ENCODE data around the gene KCNMB2. TPM values are rescaled to one million over a fixed set of nuclear protein-coding genes. Genes with fewer than 3 reads are reported as not detected.

The KCNMB2 gene
- total and polyA plus RNA-seq, 4 donors = 7.8 to 22.9 (median 15.9) TPM

GRCh38 chr3:178673529-178673928 is 137.3 kb downstream of the KCNMB2 start:
- WGBS (ENCODE audit: insufficient coverage) = no CpG with 5 or more reads among the region's 1 CpG
- H3K9me3 ChIP-seq (ENCODE audit: control insufficient read depth, insufficient read depth, low read length) = no peaks in the 10 kb centered on the region
- H3K27me3 ChIP-seq (ENCODE audit: control insufficient read depth, insufficient read depth, low read length) = no peaks in the 10 kb centered on the region
- no peak overlapping the region for H3K4me3 ChIP-seq (ENCODE audit: low read depth, low read length)
- peaks cover 5% of the 10 kb centered on the region for H3K4me1 ChIP-seq (ENCODE audit: control insufficient read depth, insufficient read depth, low read length)
- H3K36me3 ChIP-seq (ENCODE audit: control insufficient read depth, insufficient read depth, low read length) = no peaks in the 10 kb centered on the region
- no peak for DNase-seq (ENCODE audit: low read depth in 4 of 6, low spot score in 6 of 6)
- no peak overlapping the region for H3K27ac ChIP-seq (ENCODE audit: low read depth, low read length)

GRCh38 chr3:178676077-178676476 is 139.8 kb downstream of the KCNMB2 start:
- Histone ChIP-seq H3K36me3 (ENCODE audit: control insufficient read depth, insufficient read depth, low read length) (no peaks in the 10 kb centered on the region), H3K4me1 (ENCODE audit: control insufficient read depth, insufficient read depth, low read length) (peaks cover 5% of the 10 kb centered on the region), H3K27ac (ENCODE audit: low read depth, low read length) (no peak overlapping the region), H3K27me3 (ENCODE audit: control insufficient read depth, insufficient read depth, low read length) (no peaks in the 10 kb centered on the region), H3K4me3 (ENCODE audit: low read depth, low read length) (no peak overlapping the region), H3K9me3 (ENCODE audit: control insufficient read depth, insufficient read depth, low read length) (no peaks in the 10 kb centered on the region)
- WGBS (ENCODE audit: insufficient coverage) = 96% methylated on average over 2 of the region's 4 CpGs
- no peak for DNase-seq (ENCODE audit: low read depth in 4 of 6, low spot score in 6 of 6)

- Histone ChIP-seq H3K4me1 (ENCODE audit: control insufficient read depth, insufficient read depth, low read length) (no peaks in the 10 kb centered on the region), H3K27me3 (ENCODE audit: control insufficient read depth, insufficient read depth, low read length) (no peaks in the 10 kb centered on the region), H3K27ac (ENCODE audit: low read depth, low read length) (no peak overlapping the region), H3K4me3 (ENCODE audit: low read depth, low read length) (no peak overlapping the region), H3K9me3 (ENCODE audit: control insufficient read depth, insufficient read depth, low read length) (no peaks in the 10 kb centered on the region), H3K36me3 (ENCODE audit: control insufficient read depth, insufficient read depth, low read length) (no peaks in the 10 kb centered on the region)
- no peak for DNase-seq (ENCODE audit: low read depth in 4 of 6, low spot score in 6 of 6)
- 86% methylated on average over 5 of the region's 9 CpGs for WGBS (ENCODE audit: insufficient coverage)
Measured at GRCh38 chr3:178676942-178677790, 140.9 kb downstream of the KCNMB2 start.

- no peak overlapping the region for H3K27ac ChIP-seq (ENCODE audit: low read depth, low read length)
- 80% methylated on average over 1 of the region's 2 CpGs for WGBS (ENCODE audit: insufficient coverage)
- no peak overlapping the region for H3K4me3 ChIP-seq (ENCODE audit: low read depth, low read length)
- no peak for DNase-seq (ENCODE audit: low read depth in 4 of 6, low spot score in 6 of 6)
- no peaks in the 10 kb centered on the region for H3K9me3 ChIP-seq (ENCODE audit: control insufficient read depth, insufficient read depth, low read length)
- H3K4me1 ChIP-seq (ENCODE audit: control insufficient read depth, insufficient read depth, low read length) = no peaks in the 10 kb centered on the region
- no peaks in the 10 kb centered on the region for H3K36me3 ChIP-seq (ENCODE audit: control insufficient read depth, insufficient read depth, low read length)
- no peaks in the 10 kb centered on the region for H3K27me3 ChIP-seq (ENCODE audit: control insufficient read depth, insufficient read depth, low read length)
Measured at GRCh38 chr3:178677961-178678360, 141.7 kb downstream of the KCNMB2 start.

GRCh38 chr3:178680037-178680436 is 143.8 kb downstream of the KCNMB2 start:
- H3K4me3 ChIP-seq (ENCODE audit: low read depth, low read length) = no peak overlapping the region
- no peaks in the 10 kb centered on the region for H3K9me3 ChIP-seq (ENCODE audit: control insufficient read depth, insufficient read depth, low read length)
- no peaks in the 10 kb centered on the region for H3K27me3 ChIP-seq (ENCODE audit: control insufficient read depth, insufficient read depth, low read length)
- H3K36me3 ChIP-seq (ENCODE audit: control insufficient read depth, insufficient read depth, low read length) = no peaks in the 10 kb centered on the region
- 44% methylated on average over 2 of the region's 3 CpGs for WGBS (ENCODE audit: insufficient coverage)
- no peak overlapping the region for H3K27ac ChIP-seq (ENCODE audit: low read depth, low read length)
- no peaks in the 10 kb centered on the region for H3K4me1 ChIP-seq (ENCODE audit: control insufficient read depth, insufficient read depth, low read length)
- no peak for DNase-seq (ENCODE audit: low read depth in 4 of 6, low spot score in 6 of 6)

GRCh38 chr3:178680489-178680888 is 144.3 kb downstream of the KCNMB2 start:
- H3K9me3 ChIP-seq (ENCODE audit: control insufficient read depth, insufficient read depth, low read length) = no peaks in the 10 kb centered on the region
- H3K4me3 ChIP-seq (ENCODE audit: low read depth, low read length) = no peak overlapping the region
- no peaks in the 10 kb centered on the region for H3K4me1 ChIP-seq (ENCODE audit: control insufficient read depth, insufficient read depth, low read length)
- no peak for DNase-seq (ENCODE audit: low read depth in 4 of 6, low spot score in 6 of 6)
- no peaks in the 10 kb centered on the region for H3K36me3 ChIP-seq (ENCODE audit: control insufficient read depth, insufficient read depth, low read length)
- no peaks in the 10 kb centered on the region for H3K27me3 ChIP-seq (ENCODE audit: control insufficient read depth, insufficient read depth, low read length)
- H3K27ac ChIP-seq (ENCODE audit: low read depth, low read length) = no peak overlapping the region
- WGBS (ENCODE audit: insufficient coverage) = 67% methylated on average over 1 of the region's 2 CpGs

- Histone ChIP-seq H3K4me1 (ENCODE audit: control insufficient read depth, insufficient read depth, low read length) (no peaks in the 10 kb centered on the region), H3K36me3 (ENCODE audit: control insufficient read depth, insufficient read depth, low read length) (no peaks in the 10 kb centered on the region), H3K27me3 (ENCODE audit: control insufficient read depth, insufficient read depth, low read length) (no peaks in the 10 kb centered on the region), H3K4me3 (ENCODE audit: low read depth, low read length) (no peak overlapping the region), H3K9me3 (ENCODE audit: control insufficient read depth, insufficient read depth, low read length) (no peaks in the 10 kb centered on the region), H3K27ac (ENCODE audit: low read depth, low read length) (no peak overlapping the region)
- no peak for DNase-seq (ENCODE audit: low read depth in 4 of 6, low spot score in 6 of 6)
- 60% methylated on average over 1 of the region's 1 CpG for WGBS (ENCODE audit: insufficient coverage)
Measured at GRCh38 chr3:178684881-178685590, 148.8 kb downstream of the KCNMB2 start.

- Histone ChIP-seq H3K27me3 (ENCODE audit: control insufficient read depth, insufficient read depth, low read length) (no peaks in the 10 kb centered on the region), H3K4me3 (ENCODE audit: low read depth, low read length) (no peak overlapping the region), H3K27ac (ENCODE audit: low read depth, low read length) (no peak overlapping the region), H3K9me3 (ENCODE audit: control insufficient read depth, insufficient read depth, low read length) (no peaks in the 10 kb centered on the region), H3K36me3 (ENCODE audit: control insufficient read depth, insufficient read depth, low read length) (no peaks in the 10 kb centered on the region), H3K4me1 (ENCODE audit: control insufficient read depth, insufficient read depth, low read length) (no peaks in the 10 kb centered on the region)
- WGBS (ENCODE audit: insufficient coverage) = no CpG with 5 or more reads among the region's 3 CpGs
- no peak for DNase-seq (ENCODE audit: low read depth in 4 of 6, low spot score in 6 of 6)
Measured at GRCh38 chr3:178685591-178685906, 149.3 kb downstream of the KCNMB2 start.

GRCh38 chr3:178686826-178687225 is 150.6 kb downstream of the KCNMB2 start:
- WGBS (ENCODE audit: insufficient coverage) = 80% methylated on average over 1 of the region's 1 CpG

GRCh38 chr3:178690571-178690970 is 154.3 kb downstream of the KCNMB2 start:
- 14% methylated on average over 1 of the region's 2 CpGs for WGBS (ENCODE audit: insufficient coverage)
- H3K4me1 ChIP-seq (ENCODE audit: control insufficient read depth, insufficient read depth, low read length) = no peaks in the 10 kb centered on the region

More at GRCh38 chr3:178686826-178687225, 150.6 kb downstream of the KCNMB2 start:
- no peak overlapping the region for H3K27ac ChIP-seq (ENCODE audit: low read depth, low read length)
- H3K4me3 ChIP-seq (ENCODE audit: low read depth, low read length) = no peak overlapping the region
- no peaks in the 10 kb centered on the region for H3K36me3 ChIP-seq (ENCODE audit: control insufficient read depth, insufficient read depth, low read length)
- no peaks in the 10 kb centered on the region for H3K4me1 ChIP-seq (ENCODE audit: control insufficient read depth, insufficient read depth, low read length)
- H3K27me3 ChIP-seq (ENCODE audit: control insufficient read depth, insufficient read depth, low read length) = no peaks in the 10 kb centered on the region
- peak in 1 of 6 donors; percentile 50 for DNase-seq (ENCODE audit: low read depth in 4 of 6, low spot score in 6 of 6)
- no peaks in the 10 kb centered on the region for H3K9me3 ChIP-seq (ENCODE audit: control insufficient read depth, insufficient read depth, low read length)

More at GRCh38 chr3:178690571-178690970, 154.3 kb downstream of the KCNMB2 start:
- H3K27me3 ChIP-seq (ENCODE audit: control insufficient read depth, insufficient read depth, low read length) = no peaks in the 10 kb centered on the region
- H3K4me3 ChIP-seq (ENCODE audit: low read depth, low read length) = no peak overlapping the region
- peaks cover 3% of the 10 kb centered on the region for H3K9me3 ChIP-seq (ENCODE audit: control insufficient read depth, insufficient read depth, low read length)
- no peak overlapping the region for H3K27ac ChIP-seq (ENCODE audit: low read depth, low read length)
- no peaks in the 10 kb centered on the region for H3K36me3 ChIP-seq (ENCODE audit: control insufficient read depth, insufficient read depth, low read length)
- DNase-seq (ENCODE audit: low read depth in 4 of 6, low spot score in 6 of 6) = no peak
